Measurements from ENCODE around the gene CDH4.

The CDH4 gene

GRCh38 chr20:61686051-61686936 is 434.2 kb downstream of the CDH4 start:
- no peak overlapping the region for H3K27ac Mint-ChIP-seq
- DNase-seq (ENCODE audit: low spot score in 2 of 2) (no peak), ATAC-seq (no peak)
- peaks cover 3% of the 10 kb centered on the region for H3K9me3 Mint-ChIP-seq
- H3K4me3 Mint-ChIP-seq, result no peak overlapping the region
- peaks cover 9% of the 10 kb centered on the region for H3K4me1 Mint-ChIP-seq
- H3K36me3 Mint-ChIP-seq, result no peaks in the 10 kb centered on the region

- ATAC-seq (no peak), DNase-seq (ENCODE audit: low spot score in 2 of 2) (no peak)
- Mint-ChIP-seq H3K4me3 (no peak overlapping the region), H3K27ac (no peak overlapping the region), H3K4me1 (peaks cover 9% of the 10 kb centered on the region), H3K36me3 (no peaks in the 10 kb centered on the region), H3K9me3 (peaks cover 3% of the 10 kb centered on the region)
Observed at GRCh38 chr20:61688411-61688810, 436.4 kb downstream of the CDH4 start.

- no peak for ATAC-seq
- Mint-ChIP-seq H3K9me3 (peaks cover 3% of the 10 kb centered on the region), H3K27ac (peak overlapping the region; percentile 30), H3K4me3 (no peak overlapping the region), H3K36me3 (no peaks in the 10 kb centered on the region), H3K4me1 (peaks cover 2% of the 10 kb centered on the region)
- DNase-seq (ENCODE audit: low spot score in 2 of 2), result no peak
Observed at GRCh38 chr20:61690150-61690549, 438.1 kb downstream of the CDH4 start.

GRCh38 chr20:61690993-61691838 is 439.2 kb downstream of the CDH4 start:
- H3K9me3 Mint-ChIP-seq, result peaks cover 3% of the 10 kb centered on the region
- ATAC-seq (no peak), DNase-seq (ENCODE audit: low spot score in 2 of 2) (no peak)
- no peak overlapping the region for H3K27ac Mint-ChIP-seq
- H3K4me3 Mint-ChIP-seq, result no peak overlapping the region
- H3K4me1 Mint-ChIP-seq, result no peaks in the 10 kb centered on the region
- no peaks in the 10 kb centered on the region for H3K36me3 Mint-ChIP-seq

- H3K27ac Mint-ChIP-seq, result no peak overlapping the region
- ATAC-seq (no peak), DNase-seq (ENCODE audit: low spot score in 2 of 2) (no peak)
Observed at GRCh38 chr20:61691978-61692377, 439.9 kb downstream of the CDH4 start.

GRCh38 chr20:61692479-61692878 is 440.4 kb downstream of the CDH4 start:
- H3K27ac Mint-ChIP-seq, result no peak overlapping the region
- H3K4me1 Mint-ChIP-seq, result no peaks in the 10 kb centered on the region
- H3K36me3 Mint-ChIP-seq, result no peaks in the 10 kb centered on the region
- H3K9me3 Mint-ChIP-seq, result no peaks in the 10 kb centered on the region
- no peak overlapping the region for H3K4me3 Mint-ChIP-seq
- ATAC-seq (no peak), DNase-seq (ENCODE audit: low spot score in 2 of 2) (no peak)

More at GRCh38 chr20:61691978-61692377, 439.9 kb downstream of the CDH4 start:
- no peak overlapping the region for H3K4me3 Mint-ChIP-seq
- no peaks in the 10 kb centered on the region for H3K36me3 Mint-ChIP-seq
- H3K9me3 Mint-ChIP-seq, result peaks cover 3% of the 10 kb centered on the region
- no peaks in the 10 kb centered on the region for H3K4me1 Mint-ChIP-seq

GRCh38 chr20:61693055-61693600 is 441.1 kb downstream of the CDH4 start:
- Mint-ChIP-seq H3K4me3 (no peak overlapping the region), H3K36me3 (no peaks in the 10 kb centered on the region)
- no peak for ATAC-seq

GRCh38 chr20:61694682-61695081 is 442.6 kb downstream of the CDH4 start:
- ATAC-seq (no peak), DNase-seq (ENCODE audit: low spot score in 2 of 2) (no peak)
- H3K36me3 Mint-ChIP-seq, result no peaks in the 10 kb centered on the region
- no peak overlapping the region for H3K27ac Mint-ChIP-seq
- no peaks in the 10 kb centered on the region for H3K4me1 Mint-ChIP-seq
- H3K9me3 Mint-ChIP-seq, result no peaks in the 10 kb centered on the region
- no peak overlapping the region for H3K4me3 Mint-ChIP-seq

More at GRCh38 chr20:61693055-61693600, 441.1 kb downstream of the CDH4 start:
- H3K4me1 Mint-ChIP-seq, result no peaks in the 10 kb centered on the region
- DNase-seq (ENCODE audit: low spot score in 2 of 2), result no peak
- no peak overlapping the region for H3K27ac Mint-ChIP-seq
- no peaks in the 10 kb centered on the region for H3K9me3 Mint-ChIP-seq

- no peak for DNase-seq (ENCODE audit: low spot score in 2 of 2)
- Mint-ChIP-seq H3K36me3 (no peaks in the 10 kb centered on the region), H3K4me3 (no peak overlapping the region), H3K4me1 (no peaks in the 10 kb centered on the region), H3K9me3 (no peaks in the 10 kb centered on the region), H3K27ac (no peak overlapping the region)
- ATAC-seq, result no peak
Observed at GRCh38 chr20:61695741-61696140, 443.7 kb downstream of the CDH4 start.

- H3K9me3 Mint-ChIP-seq, result no peaks in the 10 kb centered on the region
Observed at GRCh38 chr20:61696181-61696735, 444.2 kb downstream of the CDH4 start.

GRCh38 chr20:61697666-61698597 is 445.9 kb downstream of the CDH4 start:
- ATAC-seq, result no peak
- no peak for DNase-seq (ENCODE audit: low spot score in 2 of 2)
- Mint-ChIP-seq H3K9me3 (no peaks in the 10 kb centered on the region), H3K36me3 (no peaks in the 10 kb centered on the region), H3K27ac (no peak overlapping the region), H3K4me3 (no peak overlapping the region), H3K4me1 (no peaks in the 10 kb centered on the region)

More at GRCh38 chr20:61696181-61696735, 444.2 kb downstream of the CDH4 start:
- H3K4me1 Mint-ChIP-seq, result no peaks in the 10 kb centered on the region
- no peak overlapping the region for H3K4me3 Mint-ChIP-seq
- H3K27ac Mint-ChIP-seq, result no peak overlapping the region
- H3K36me3 Mint-ChIP-seq, result no peaks in the 10 kb centered on the region
- no peak for DNase-seq (ENCODE audit: low spot score in 2 of 2)
- no peak for ATAC-seq

GRCh38 chr20:61698598-61699494 is 446.8 kb downstream of the CDH4 start:
- no peaks in the 10 kb centered on the region for H3K9me3 Mint-ChIP-seq
- H3K4me3 Mint-ChIP-seq, result no peak overlapping the region
- H3K27ac Mint-ChIP-seq, result no peak overlapping the region
- no peaks in the 10 kb centered on the region for H3K4me1 Mint-ChIP-seq
- no peaks in the 10 kb centered on the region for H3K36me3 Mint-ChIP-seq
- DNase-seq (ENCODE audit: low spot score in 2 of 2) (no peak), ATAC-seq (no peak)

GRCh38 chr20:61699495-61700374 is 447.7 kb downstream of the CDH4 start:
- Mint-ChIP-seq H3K9me3 (no peaks in the 10 kb centered on the region), H3K4me1 (no peaks in the 10 kb centered on the region), H3K4me3 (no peak overlapping the region), H3K36me3 (no peaks in the 10 kb centered on the region), H3K27ac (no peak overlapping the region)
- DNase-seq (ENCODE audit: low spot score in 2 of 2), result no peak
- ATAC-seq, result no peak

All from stimulated activated effector memory CD8-positive, alpha-beta T cell treated with anti-CD3 and anti-CD28 coated beads, Interleukin-12 subunit alpha, Interleukin-12 subunit beta, amount 100 ng/mL, for 72 hours (primary cell).